ENCODE measurements around the gene HSPB8.

DNA sequence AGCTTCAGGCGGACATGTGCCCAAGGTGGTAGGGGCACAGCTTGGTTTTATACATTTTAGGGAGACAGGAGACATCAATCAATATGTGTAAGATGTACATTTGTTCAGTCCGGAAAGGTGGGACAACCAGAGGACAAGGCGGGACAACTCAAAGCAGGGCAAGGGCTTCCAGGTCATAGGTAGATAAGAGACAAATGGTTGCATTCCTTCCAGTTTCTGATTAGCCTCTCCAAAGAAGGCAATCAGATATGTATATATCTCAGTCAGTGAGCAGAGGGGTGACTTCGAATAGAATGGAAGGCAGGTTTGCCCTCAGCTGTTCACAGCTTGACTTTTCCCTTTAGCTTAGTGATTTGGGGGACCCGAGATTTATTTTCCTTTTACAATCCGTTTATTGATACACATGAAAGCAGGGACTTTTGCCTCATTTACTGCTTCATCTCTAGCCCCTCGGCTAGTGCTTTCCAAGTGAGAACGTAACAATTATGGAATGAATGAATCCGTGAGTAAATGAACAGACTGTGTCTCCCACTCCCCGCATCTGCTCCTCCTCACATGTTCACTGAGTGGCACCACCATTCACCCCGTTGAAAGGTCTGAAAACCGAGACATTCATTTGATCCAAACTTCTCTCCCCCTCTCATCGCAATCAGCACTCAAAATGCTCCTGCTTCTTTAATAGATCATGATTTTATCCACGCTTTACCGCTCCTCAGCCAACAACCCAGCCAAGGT is 6.9 kb upstream of the HSPB8 start:
- TF ChIP-seq, protein P1, sequence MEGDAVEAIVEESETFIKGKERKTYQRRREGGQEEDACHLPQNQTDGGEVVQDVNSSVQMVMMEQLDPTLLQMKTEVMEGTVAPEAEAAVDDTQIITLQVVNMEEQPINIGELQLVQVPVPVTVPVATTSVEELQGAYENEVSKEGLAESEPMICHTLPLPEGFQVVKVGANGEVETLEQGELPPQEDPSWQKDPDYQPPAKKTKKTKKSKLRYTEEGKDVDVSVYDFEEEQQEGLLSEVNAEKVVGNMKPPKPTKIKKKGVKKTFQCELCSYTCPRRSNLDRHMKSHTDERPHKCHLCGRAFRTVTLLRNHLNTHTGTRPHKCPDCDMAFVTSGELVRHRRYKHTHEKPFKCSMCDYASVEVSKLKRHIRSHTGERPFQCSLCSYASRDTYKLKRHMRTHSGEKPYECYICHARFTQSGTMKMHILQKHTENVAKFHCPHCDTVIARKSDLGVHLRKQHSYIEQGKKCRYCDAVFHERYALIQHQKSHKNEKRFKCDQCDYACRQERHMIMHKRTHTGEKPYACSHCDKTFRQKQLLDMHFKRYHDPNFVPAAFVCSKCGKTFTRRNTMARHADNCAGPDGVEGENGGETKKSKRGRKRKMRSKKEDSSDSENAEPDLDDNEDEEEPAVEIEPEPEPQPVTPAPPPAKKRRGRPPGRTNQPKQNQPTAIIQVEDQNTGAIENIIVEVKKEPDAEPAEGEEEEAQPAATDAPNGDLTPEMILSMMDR (IDR thresholded peaks at IDR 0.05) = no peak
- TF ChIP-seq POLR2A (IDR thresholded peaks at IDR 0.05) = no peak

Measured in lower leg skin (tissue), 3 donors.